HEK293T (cell line): ENCODE data around the gene NUDT17.

ENCODE experiments used
- ARNT ChIP-seq: fragments of 450-650 bp; IDR thresholded peaks from 2 replicates; pipeline ENCODE4 v1.6.1; 2017; ENCODE audit warnings: mild to moderate bottlenecking
- BHLHE40 ChIP-seq: fragments of 450-650 bp; IDR thresholded peaks from 2 replicates; pipeline ENCODE4 v1.6.1; 2016; ENCODE audit warnings: mild to moderate bottlenecking, moderate library complexity, borderline replicate concordance
- CTBP1 ChIP-seq: fragments of 450-650 bp; IDR thresholded peaks from 2 replicates; pipeline ENCODE4 v1.6.1; 2016; ENCODE audit warnings: borderline replicate concordance
- ELF4 ChIP-seq: fragments of 450-650 bp; IDR thresholded peaks from 2 replicates; pipeline ENCODE4 v1.6.1; 2017; ENCODE audit warnings: antibody characterized with exemption
- FOXA1 ChIP-seq: fragments of 450-650 bp; IDR thresholded peaks from 2 replicates; pipeline ENCODE4 v1.6.1; 2016; ENCODE audit warnings: mild to moderate bottlenecking
- FOXK2 ChIP-seq: fragments of 450-650 bp; IDR thresholded peaks from 2 replicates; pipeline ENCODE4 v1.6.1; 2016; ENCODE audit warnings: mild to moderate bottlenecking
- HDGF ChIP-seq: fragments of 450-650 bp; IDR thresholded peaks from 2 replicates; pipeline ENCODE4 v1.6.1; 2017; ENCODE audit warnings: antibody characterized with exemption, borderline replicate concordance
- L3MBTL2 ChIP-seq: fragments of 450-650 bp; conservative IDR thresholded peaks from 2 replicates; pipeline ENCODE4 v1.6.1; 2016; ENCODE audit warnings: mild to moderate bottlenecking
- LEF1 ChIP-seq: fragments of 450-650 bp; IDR thresholded peaks from 2 replicates; pipeline ENCODE4 v1.6.1; 2017; ENCODE audit warnings: mild to moderate bottlenecking, borderline replicate concordance
- PKNOX1 ChIP-seq: fragments of 450-650 bp; IDR thresholded peaks from 2 replicates; pipeline ENCODE4 v1.6.1; 2016
- SP1 ChIP-seq: fragments of 450-650 bp; IDR thresholded peaks from 2 replicates; pipeline ENCODE4 v1.6.1; 2017
- SUZ12 ChIP-seq: fragments of 450-650 bp; IDR thresholded peaks from 2 replicates; pipeline ENCODE4 v1.6.1; 2016; ENCODE audit warnings: mild to moderate bottlenecking
- TARDBP ChIP-seq: fragments of 450-650 bp; IDR thresholded peaks from 2 replicates; pipeline ENCODE4 v1.6.1; 2016
- ZNF384 ChIP-seq: fragments of 450-650 bp; IDR thresholded peaks from 2 replicates; pipeline ENCODE4 v1.6.1; 2016

- peak; percentile 46; the same call in 1 of the 2 replicates for TF ChIP-seq PKNOX1
- no peak for TF ChIP-seq CTBP1
- peak; percentile 41; the same call in 1 of the 2 replicates for TF ChIP-seq SP1
- TF ChIP-seq SUZ12: no peak
- no peak for TF ChIP-seq LEF1
- TF ChIP-seq ARNT: no peak
- no peak for TF ChIP-seq L3MBTL2
- TF ChIP-seq BHLHE40: no peak
- TF ChIP-seq FOXA1: no peak
- TF ChIP-seq ELF4: no peak
- no peak for TF ChIP-seq FOXK2
- TF ChIP-seq TARDBP: no peak
- TF ChIP-seq HDGF: no peak
- TF ChIP-seq ZNF384: no peak
Measured at GRCh38 chr1:145885738-145886287, 40.4 kb downstream of the NUDT17 start, which contains the start of gene ANKRD35.
